Mucosa of stomach (tissue), 1 donor: ENCODE data around the gene TAGAP.
A peak's percentile ranks its signal among the peaks of the same experiment; 100 is the strongest.
"Not testable (repeated sequence)": the region's sequence is repeated elsewhere in the genome, so short reads cannot be mapped to it uniquely, and the experiment has no call there.

ENCODE experiments used
- H3K27me3 ChIP-seq: one replicate; pipeline ENCODE4 v1.7.0; 2013; ENCODE audit warnings: mild to moderate bottlenecking, low read length; ENCODE audit not compliant: control insufficient read depth, insufficient read depth
- H3K36me3 ChIP-seq: one replicate; pipeline ENCODE4 v1.7.0; 2013; ENCODE audit warnings: low read length; ENCODE audit not compliant: control insufficient read depth, insufficient read depth
- H3K4me1 ChIP-seq: one replicate; pipeline ENCODE4 v1.7.0; 2013; ENCODE audit warnings: mild to moderate bottlenecking, low read length; ENCODE audit not compliant: control insufficient read depth, insufficient read depth
- H3K4me3 ChIP-seq: one replicate; pipeline ENCODE4 v1.7.0; 2013; ENCODE audit warnings: low read length
- H3K9ac ChIP-seq: one replicate; pipeline ENCODE4 v1.7.0; 2013; ENCODE audit warnings: mild to moderate bottlenecking, low read length, moderate library complexity
- H3K9me3 ChIP-seq: one replicate; pipeline ENCODE4 v1.7.0; 2013; ENCODE audit warnings: mild to moderate bottlenecking, low read length, moderate library complexity; ENCODE audit not compliant: control insufficient read depth
- donor health status: Pancreatic carcinoma.

Gene TAGAP

DNA sequence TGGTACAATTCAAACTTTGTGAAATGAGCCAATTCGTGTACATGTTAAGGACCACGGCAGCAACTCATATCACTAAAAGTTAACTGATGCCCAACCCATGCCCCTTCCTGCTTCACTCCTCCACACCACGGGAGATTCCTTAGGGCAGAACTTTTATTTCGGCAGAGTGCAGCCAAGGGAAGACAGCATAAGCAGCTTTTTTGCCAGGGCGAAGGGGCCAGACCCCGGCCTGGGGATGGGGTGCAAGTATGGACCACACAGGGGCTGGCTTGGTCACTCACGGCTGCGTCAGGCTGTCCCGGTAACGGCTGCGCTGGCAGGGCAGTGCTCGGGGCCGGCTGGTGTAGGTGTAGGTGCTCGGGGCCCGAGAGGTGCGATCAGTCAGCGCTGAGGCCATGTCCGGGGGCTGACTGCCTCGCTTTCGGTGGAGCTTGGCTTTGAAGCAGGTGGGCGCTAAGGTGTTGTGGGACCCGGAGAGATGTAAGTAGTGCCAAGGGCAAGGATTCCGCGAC lies 45.6 kb downstream of the TAGAP start:
- Histone ChIP-seq H3K9me3 (no peaks in the 10 kb centered on the region), H3K36me3 (no peaks in the 10 kb centered on the region), H3K9ac (peak overlapping the region; percentile 81), H3K4me1 (no peaks in the 10 kb centered on the region), H3K4me3 (peak overlapping the region; percentile 86), H3K27me3 (no peaks in the 10 kb centered on the region)

GRCh38 chr6:158996856-158997255 lies 47.9 kb downstream of the TAGAP start:
- H3K4me1 ChIP-seq: no peaks in the 10 kb centered on the region
- no peak overlapping the region for H3K4me3 ChIP-seq
- H3K27me3 ChIP-seq: no peaks in the 10 kb centered on the region

GRCh38 chr6:158993639-158994038 lies 51.2 kb downstream of the TAGAP start:
- Histone ChIP-seq H3K4me1 (no peaks in the 10 kb centered on the region), H3K27me3 (no peaks in the 10 kb centered on the region), H3K4me3 (no peak overlapping the region), H3K9ac (no peak overlapping the region), H3K9me3 (no peaks in the 10 kb centered on the region), H3K36me3 (no peaks in the 10 kb centered on the region)

More at GRCh38 chr6:158996856-158997255, 47.9 kb downstream of the TAGAP start:
- Histone ChIP-seq H3K36me3 (no peaks in the 10 kb centered on the region), H3K9me3 (no peaks in the 10 kb centered on the region), H3K9ac (no peak overlapping the region)

GRCh38 chr6:158991017-158991723 lies 53.6 kb downstream of the TAGAP start:
- no peaks in the 10 kb centered on the region for H3K36me3 ChIP-seq
- no peak overlapping the region for H3K9ac ChIP-seq
- no peaks in the 10 kb centered on the region for H3K27me3 ChIP-seq
- H3K4me1 ChIP-seq: no peaks in the 10 kb centered on the region
- H3K4me3 ChIP-seq: no peak overlapping the region
- H3K9me3 ChIP-seq: no peaks in the 10 kb centered on the region

- not testable (repeated sequence) for H3K27me3 ChIP-seq, H3K4me1 ChIP-seq, H3K9me3 ChIP-seq, H3K9ac ChIP-seq, H3K36me3 ChIP-seq, H3K4me3 ChIP-seq
Measured at GRCh38 chr6:158989711-158990110, 55.1 kb downstream of the TAGAP start.

GRCh38 chr6:158988477-158988876 lies 56.3 kb downstream of the TAGAP start:
- Histone ChIP-seq H3K4me3 (no peak overlapping the region), H3K27me3 (no peaks in the 10 kb centered on the region), H3K9ac (no peak overlapping the region), H3K36me3 (no peaks in the 10 kb centered on the region), H3K9me3 (no peaks in the 10 kb centered on the region), H3K4me1 (no peaks in the 10 kb centered on the region)

- H3K4me1 ChIP-seq: no peaks in the 10 kb centered on the region
- no peaks in the 10 kb centered on the region for H3K27me3 ChIP-seq
- no peak overlapping the region for H3K9ac ChIP-seq
- H3K36me3 ChIP-seq: no peaks in the 10 kb centered on the region
- no peaks in the 10 kb centered on the region for H3K9me3 ChIP-seq
- H3K4me3 ChIP-seq: no peak overlapping the region
Measured at GRCh38 chr6:158987657-158988056, 57.1 kb downstream of the TAGAP start.
